ENCODE results near the gene NAPG. TPM values are rescaled to one million over a fixed set of nuclear protein-coding genes. Genes with fewer than 3 reads are reported as not detected.

The NAPG gene
- total RNA-seq = 10 to 100 TPM; 33.7 to 43.5 (median 36.8) TPM
- 10 to 100 TPM; 15.0 to 30.3 (median 24.6) TPM for polyA plus RNA-seq

DNA sequence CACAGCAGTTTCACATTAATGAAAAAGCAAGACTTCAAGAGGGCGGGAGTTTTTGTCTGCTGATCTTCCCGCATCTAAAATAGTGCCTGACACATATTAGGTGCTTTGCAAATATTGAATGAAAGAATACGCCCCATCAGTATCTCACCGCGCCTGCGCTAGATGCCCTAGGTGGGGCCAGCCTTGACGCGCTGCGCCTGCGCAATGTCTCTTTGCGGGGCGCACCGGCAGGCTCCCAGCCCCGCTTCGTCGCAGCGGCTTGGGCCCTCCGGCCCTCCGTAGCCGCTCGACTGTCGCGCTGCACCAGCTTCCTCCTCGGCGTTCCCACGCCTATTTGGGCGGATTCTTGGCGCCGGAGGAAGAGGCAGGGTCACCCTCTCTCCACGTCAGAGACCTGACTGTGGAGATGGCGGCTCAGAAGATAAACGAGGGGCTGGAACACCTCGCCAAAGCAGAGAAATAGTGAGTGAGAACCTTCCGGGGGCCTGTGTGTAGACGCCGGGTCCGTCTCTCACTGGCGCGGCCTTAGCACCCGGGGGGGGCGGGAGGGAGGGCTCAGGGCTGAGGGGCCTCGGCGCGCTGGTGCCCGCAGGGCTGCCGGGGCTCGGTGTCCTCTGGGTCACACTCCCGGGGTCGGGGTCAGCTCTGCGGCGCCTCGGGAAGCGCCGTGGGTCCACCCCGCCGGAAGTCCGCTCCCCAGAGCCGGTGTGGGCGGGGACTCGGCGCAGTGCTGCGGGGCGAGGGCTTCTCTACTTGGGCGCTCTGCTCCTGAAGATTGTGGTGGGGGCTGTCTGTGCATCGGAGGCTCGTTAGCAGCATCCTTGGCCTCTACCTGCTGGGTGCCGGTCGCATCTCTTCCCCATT, at the start of gene NAPG:
Gene NAPG, plus strand, starts transcription at position 331 of the 864 bp plus-strand sequence. Its CDS starts 76 bp downstream, at position 407.
- Histone ChIP-seq H3K27me3 (no peaks in the 10 kb centered on the region), H3K27ac (peak within 1 kb of the TSS; percentile 91 to 95 (median 92)), H3K4me1 (peaks cover 0 to 50% (median 33%) of the 10 kb centered on the region in 4 donors), H3K9me3 (no peaks in the 10 kb centered on the region), H3K4me3 (peak within 1 kb of the TSS; percentile 78 to 93 (median 87)), H3K36me3 (peaks cover 0 to 4% (median 0%) of the 10 kb centered on the region in 4 donors)
- no peak for TF ChIP-seq POLR2A (IDR thresholded peaks at IDR 0.05)
- TF ChIP-seq POLR2AphosphoS5 (IDR thresholded peaks at IDR 0.05) = peak; percentile 79 to 86 (median 82)
- TF ChIP-seq EP300 (IDR thresholded peaks at IDR 0.05) = peak in 1 of 4 donors; percentile 34
- TF ChIP-seq, protein P1, sequence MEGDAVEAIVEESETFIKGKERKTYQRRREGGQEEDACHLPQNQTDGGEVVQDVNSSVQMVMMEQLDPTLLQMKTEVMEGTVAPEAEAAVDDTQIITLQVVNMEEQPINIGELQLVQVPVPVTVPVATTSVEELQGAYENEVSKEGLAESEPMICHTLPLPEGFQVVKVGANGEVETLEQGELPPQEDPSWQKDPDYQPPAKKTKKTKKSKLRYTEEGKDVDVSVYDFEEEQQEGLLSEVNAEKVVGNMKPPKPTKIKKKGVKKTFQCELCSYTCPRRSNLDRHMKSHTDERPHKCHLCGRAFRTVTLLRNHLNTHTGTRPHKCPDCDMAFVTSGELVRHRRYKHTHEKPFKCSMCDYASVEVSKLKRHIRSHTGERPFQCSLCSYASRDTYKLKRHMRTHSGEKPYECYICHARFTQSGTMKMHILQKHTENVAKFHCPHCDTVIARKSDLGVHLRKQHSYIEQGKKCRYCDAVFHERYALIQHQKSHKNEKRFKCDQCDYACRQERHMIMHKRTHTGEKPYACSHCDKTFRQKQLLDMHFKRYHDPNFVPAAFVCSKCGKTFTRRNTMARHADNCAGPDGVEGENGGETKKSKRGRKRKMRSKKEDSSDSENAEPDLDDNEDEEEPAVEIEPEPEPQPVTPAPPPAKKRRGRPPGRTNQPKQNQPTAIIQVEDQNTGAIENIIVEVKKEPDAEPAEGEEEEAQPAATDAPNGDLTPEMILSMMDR (IDR thresholded peaks at IDR 0.05) = no peak
- 1% methylated on average over 68 of the region's 68 CpGs for WGBS, 2 donors
- intact Hi-C loops (cut with DNase I) = loop anchor here (10.0 kb wide), 1 partner anchor 911 kb away; the partner anchor contains the start of gene PPP4R1
- peak; percentile 96 for DNase-seq

DNA sequence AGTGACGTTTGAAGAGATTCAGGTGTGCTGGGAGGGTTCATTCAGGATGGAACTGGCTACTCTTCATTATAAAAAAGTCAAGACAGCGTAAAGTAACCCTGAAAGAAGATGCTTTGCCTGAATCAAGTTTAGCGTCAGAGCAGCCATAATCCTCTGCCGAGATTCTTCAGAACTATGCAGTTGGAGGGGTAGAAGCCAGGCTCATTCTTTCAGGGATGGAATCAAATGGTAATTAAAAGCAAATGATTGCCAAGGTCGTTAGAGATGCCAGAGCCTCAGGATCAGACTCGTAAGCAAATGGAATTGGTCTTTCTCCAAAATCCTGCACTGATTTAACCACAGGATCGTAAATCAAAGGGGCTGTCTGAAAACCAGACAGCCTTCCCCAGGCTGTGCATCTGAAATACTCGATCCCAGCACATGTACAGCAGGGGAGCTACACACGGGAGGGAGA, 49.5 kb upstream of the NAPG start:
- no peak overlapping the region for H3K4me3 ChIP-seq
- H3K4me1 ChIP-seq = peaks cover 0 to 20% (median 16%) of the 10 kb centered on the region in 4 donors
- H3K27ac ChIP-seq = no peak overlapping the region
- TF ChIP-seq, protein P1 (IDR thresholded peaks at IDR 0.05) = no peak
- TF ChIP-seq POLR2A (IDR thresholded peaks at IDR 0.05) (no peak), EP300 (IDR thresholded peaks at IDR 0.05) (no peak), POLR2AphosphoS5 (IDR thresholded peaks at IDR 0.05) (no peak)
- no peak for DNase-seq
- no peaks in the 10 kb centered on the region for H3K36me3 ChIP-seq
- H3K9me3 ChIP-seq = no peaks in the 10 kb centered on the region
- intact Hi-C loops (cut with DNase I) = no loop called here
- WGBS, 2 donors = 40 to 44% methylated on average over 9 of the region's 9 CpGs
- H3K27me3 ChIP-seq = peaks cover 0 to 4% (median 0%) of the 10 kb centered on the region in 3 donors

DNA sequence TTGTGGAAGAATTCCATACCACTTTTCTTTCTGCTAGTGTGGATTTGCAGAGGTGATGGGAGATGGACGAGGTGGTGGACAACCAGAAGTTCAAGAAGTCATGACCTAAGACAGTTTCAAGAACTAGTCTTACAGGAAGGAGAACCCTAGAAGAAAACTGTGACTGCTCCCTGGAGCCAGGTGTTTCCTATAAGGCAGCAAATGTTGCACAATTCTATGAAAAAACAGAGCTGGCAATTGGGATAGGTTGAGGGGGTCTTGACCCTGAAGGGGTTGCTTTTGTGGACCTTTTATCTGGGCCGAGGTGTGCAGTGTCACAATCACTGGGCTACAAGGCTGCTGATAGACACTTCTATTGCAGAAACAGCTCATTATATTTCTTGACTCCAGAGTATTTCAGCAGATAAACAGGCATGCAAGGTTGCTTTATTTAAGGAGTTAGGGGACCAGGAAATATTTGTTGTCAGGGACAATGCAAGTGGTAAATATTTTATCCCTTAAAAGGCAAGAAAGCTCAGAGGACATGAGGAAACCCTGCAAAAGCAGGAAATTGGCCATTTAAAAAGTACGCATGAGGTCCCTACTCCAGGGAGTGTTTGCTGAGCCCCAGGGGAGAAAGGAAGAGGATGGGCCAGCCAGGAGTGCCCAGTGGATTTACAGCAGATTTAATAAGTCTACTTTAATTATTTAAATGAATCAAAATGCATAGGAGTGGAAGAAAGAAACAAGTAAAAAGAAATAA, 48.5 kb upstream of the NAPG start:
- WGBS, 2 donors = 54 to 63% methylated on average over 3 of the region's 3 CpGs
- DNase-seq = no peak
- Histone ChIP-seq H3K9me3 (no peaks in the 10 kb centered on the region), H3K4me1 (peaks cover 0 to 20% (median 16%) of the 10 kb centered on the region in 4 donors), H3K36me3 (no peaks in the 10 kb centered on the region), H3K27me3 (peaks cover 0 to 4% (median 0%) of the 10 kb centered on the region in 3 donors), H3K4me3 (no peak overlapping the region), H3K27ac (no peak overlapping the region)
- TF ChIP-seq EP300 (IDR thresholded peaks at IDR 0.05) = no peak
- TF ChIP-seq POLR2A (IDR thresholded peaks at IDR 0.05) = no peak
- TF ChIP-seq POLR2AphosphoS5 (IDR thresholded peaks at IDR 0.05) = no peak
- TF ChIP-seq, protein P1 (IDR thresholded peaks at IDR 0.05) = no peak
- intact Hi-C loops (cut with DNase I) = no loop called here

DNA sequence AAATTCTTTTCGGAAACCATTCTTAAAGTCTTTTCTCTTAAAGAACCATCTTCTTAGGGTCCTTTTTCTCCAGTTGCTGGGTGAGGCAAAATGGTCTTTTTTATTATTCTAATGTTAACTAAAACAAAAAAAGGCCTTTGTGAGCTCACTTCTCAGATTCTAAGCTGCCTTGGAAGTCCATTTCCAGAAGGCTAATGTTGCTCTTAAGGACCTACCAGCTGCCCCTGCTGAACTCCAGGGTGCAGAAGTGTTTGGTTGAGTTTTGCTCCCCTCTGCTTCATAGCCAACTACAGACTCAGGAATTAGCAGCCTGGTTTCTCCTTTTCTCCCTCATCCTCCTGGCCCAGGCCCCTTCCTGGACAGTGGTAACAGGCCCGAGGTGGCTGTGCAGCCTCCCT, 48.0 kb upstream of the NAPG start:
- Histone ChIP-seq H3K36me3 (no peaks in the 10 kb centered on the region), H3K9me3 (no peaks in the 10 kb centered on the region), H3K27me3 (peaks cover 0 to 4% (median 0%) of the 10 kb centered on the region in 3 donors), H3K27ac (no peak overlapping the region), H3K4me3 (no peak overlapping the region), H3K4me1 (peaks cover 0 to 20% (median 16%) of the 10 kb centered on the region in 4 donors)
- DNase-seq = no peak
- intact Hi-C loops (cut with DNase I) = no loop called here
- TF ChIP-seq EP300 (IDR thresholded peaks at IDR 0.05) (no peak), POLR2A (IDR thresholded peaks at IDR 0.05) (no peak), POLR2AphosphoS5 (IDR thresholded peaks at IDR 0.05) (no peak)
- TF ChIP-seq, protein P1 (IDR thresholded peaks at IDR 0.05) = no peak
- 89 to 91% methylated on average over 2 of the region's 2 CpGs for WGBS, 2 donors
